Effector memory CD4-positive, alpha-beta T cell (primary cell): ENCODE results near the gene LMOD1.
"Not testable (repeated sequence)": the region's sequence is repeated elsewhere in the genome, so short reads cannot be mapped to it uniquely, and the experiment has no call there.

ENCODE experiments used
- DNase-seq, 3 donors: peaks; one replicate each; pipeline ENCODE4 v3.0.0-alpha.2; 2020
- H3K27ac ChIP-seq: 2 replicates; pipeline ENCODE4 v1.7.0; 2013; ENCODE audit warnings: mild to moderate bottlenecking, low read length, moderate library complexity; ENCODE audit not compliant: insufficient read depth, poor library complexity, severe bottlenecking
- H3K27me3 ChIP-seq: replicated peaks from 2 replicates; pipeline ENCODE4 v1.7.0; 2013; ENCODE audit warnings: mild to moderate bottlenecking, low read length; ENCODE audit not compliant: insufficient read depth, control insufficient read depth, poor library complexity, severe bottlenecking
- H3K36me3 ChIP-seq: 2 replicates; pipeline ENCODE4 v1.7.0; 2013; ENCODE audit warnings: mild to moderate bottlenecking, low read length, moderate library complexity; ENCODE audit not compliant: control insufficient read depth, insufficient read depth
- H3K4me1 ChIP-seq: 2 replicates; pipeline ENCODE4 v1.7.0; 2013; ENCODE audit warnings: low read length, mild to moderate bottlenecking; ENCODE audit not compliant: control insufficient read depth, insufficient read depth, poor library complexity, severe bottlenecking
- H3K4me3 ChIP-seq: 2 replicates; pipeline ENCODE4 v1.7.0; 2013; ENCODE audit warnings: low read length, low read depth, mild to moderate bottlenecking; ENCODE audit not compliant: insufficient read depth, poor library complexity, severe bottlenecking
- H3K9me3 ChIP-seq: 2 replicates; pipeline ENCODE4 v1.7.0; 2013; ENCODE audit warnings: mild to moderate bottlenecking, low read length, moderate library complexity; ENCODE audit not compliant: control insufficient read depth

LMOD1 gene

GRCh38 chr1:201904579-201904978 is 41.8 kb downstream of the LMOD1 start:
- Histone ChIP-seq H3K4me1 (no peaks in the 10 kb centered on the region), H3K9me3 (no peaks in the 10 kb centered on the region), H3K27me3 (no peaks in the 10 kb centered on the region), H3K36me3 (no peaks in the 10 kb centered on the region), H3K4me3 (no peak overlapping the region), H3K27ac (no peak overlapping the region)
- no peak for DNase-seq

- no peaks in the 10 kb centered on the region for H3K9me3 ChIP-seq
Measured at GRCh38 chr1:201903135-201903534, 43.2 kb downstream of the LMOD1 start.

GRCh38 chr1:201902198-201902597 is 44.1 kb downstream of the LMOD1 start:
- Histone ChIP-seq H3K27ac (no peak overlapping the region), H3K4me3 (no peak overlapping the region), H3K27me3 (no peaks in the 10 kb centered on the region), H3K9me3 (no peaks in the 10 kb centered on the region), H3K4me1 (no peaks in the 10 kb centered on the region), H3K36me3 (no peaks in the 10 kb centered on the region)
- DNase-seq, result no peak

More at GRCh38 chr1:201903135-201903534, 43.2 kb downstream of the LMOD1 start:
- Histone ChIP-seq H3K4me3 (no peak overlapping the region), H3K27me3 (no peaks in the 10 kb centered on the region), H3K27ac (no peak overlapping the region), H3K36me3 (no peaks in the 10 kb centered on the region), H3K4me1 (no peaks in the 10 kb centered on the region)
- no peak for DNase-seq

GRCh38 chr1:201901036-201901435 is 45.3 kb downstream of the LMOD1 start:
- not testable (repeated sequence) for H3K27me3 ChIP-seq, H3K27ac ChIP-seq, H3K4me3 ChIP-seq, H3K36me3 ChIP-seq, H3K9me3 ChIP-seq, DNase-seq, H3K4me1 ChIP-seq

- H3K4me1 ChIP-seq, result no peaks in the 10 kb centered on the region
- H3K27ac ChIP-seq, result no peak overlapping the region
- no peak for DNase-seq
- no peaks in the 10 kb centered on the region for H3K36me3 ChIP-seq
- H3K4me3 ChIP-seq, result no peak overlapping the region
- no peaks in the 10 kb centered on the region for H3K27me3 ChIP-seq
- no peaks in the 10 kb centered on the region for H3K9me3 ChIP-seq
Measured at GRCh38 chr1:201900476-201900875, 45.9 kb downstream of the LMOD1 start.

- Histone ChIP-seq H3K9me3 (no peaks in the 10 kb centered on the region), H3K36me3 (no peaks in the 10 kb centered on the region), H3K27ac (no peak overlapping the region), H3K27me3 (no peaks in the 10 kb centered on the region), H3K4me1 (no peaks in the 10 kb centered on the region), H3K4me3 (no peak overlapping the region)
- DNase-seq, result no peak
Measured at GRCh38 chr1:201899683-201900429, 46.5 kb downstream of the LMOD1 start.

- H3K27ac ChIP-seq, result no peak overlapping the region
- no peak for DNase-seq
- no peaks in the 10 kb centered on the region for H3K36me3 ChIP-seq
- no peaks in the 10 kb centered on the region for H3K9me3 ChIP-seq
- no peak overlapping the region for H3K4me3 ChIP-seq
- H3K27me3 ChIP-seq, result no peaks in the 10 kb centered on the region
- no peaks in the 10 kb centered on the region for H3K4me1 ChIP-seq
Measured at GRCh38 chr1:201898992-201899391, 47.4 kb downstream of the LMOD1 start.

- no peak overlapping the region for H3K4me3 ChIP-seq
- H3K4me1 ChIP-seq, result no peaks in the 10 kb centered on the region
- no peak for DNase-seq
Measured at GRCh38 chr1:201898240-201898894, 48.0 kb downstream of the LMOD1 start.

GRCh38 chr1:201896951-201897391 is 49.4 kb downstream of the LMOD1 start:
- Histone ChIP-seq H3K9me3 (no peaks in the 10 kb centered on the region), H3K27me3 (no peaks in the 10 kb centered on the region), H3K4me1 (no peaks in the 10 kb centered on the region), H3K4me3 (no peak overlapping the region), H3K36me3 (no peaks in the 10 kb centered on the region), H3K27ac (no peak overlapping the region)
- DNase-seq, result no peak

More at GRCh38 chr1:201898240-201898894, 48.0 kb downstream of the LMOD1 start:
- no peaks in the 10 kb centered on the region for H3K9me3 ChIP-seq
- H3K27ac ChIP-seq, result no peak overlapping the region
- H3K27me3 ChIP-seq, result no peaks in the 10 kb centered on the region
- no peaks in the 10 kb centered on the region for H3K36me3 ChIP-seq
